GM23248 (cell line): ENCODE measurements around the gene NAPA.

ENCODE experiments used
- EZH2 ChIP-seq: fragments of 200-600 bp; sonication (generic); IDR thresholded peaks from 2 replicates; pipeline ENCODE4 v1.6.1; 2018; ENCODE audit warnings: antibody characterized with exemption, mild to moderate bottlenecking; ENCODE audit not compliant: insufficient read depth, poor library complexity, severe bottlenecking
- EZH2phosphoT487 ChIP-seq: fragments of 200-600 bp; sonication (generic); IDR thresholded peaks from 2 replicates; pipeline ENCODE4 v1.6.1; 2018; ENCODE audit warnings: antibody characterized with exemption, moderate library complexity, mild to moderate bottlenecking, low read depth; ENCODE audit not compliant: insufficient read depth

DNA sequence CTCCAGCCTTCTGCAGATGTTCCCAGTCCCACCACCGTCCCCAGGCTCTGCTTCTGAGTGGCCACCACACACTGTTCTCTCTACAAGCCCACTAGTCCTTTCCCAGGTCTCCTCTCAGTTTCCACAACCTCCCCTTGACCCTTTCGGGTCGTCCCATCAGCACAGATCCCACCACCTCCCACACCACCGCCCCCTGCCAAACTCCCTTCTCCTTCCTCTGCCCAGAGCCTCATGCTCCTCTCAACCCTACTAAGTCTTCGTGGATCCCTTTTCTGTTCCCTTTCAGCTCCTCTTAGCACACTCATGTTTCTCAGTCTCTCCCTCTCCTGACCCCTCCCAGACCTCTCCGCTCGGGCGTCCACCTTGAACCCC lies 1.9 kb downstream of the NAPA start:
- TF ChIP-seq EZH2, result no peak
- no peak for TF ChIP-seq EZH2phosphoT487
